GM19240 (cell line): ENCODE results near the gene GCK.

Source experiments
- DNase-seq: peaks from one replicate; pipeline ENCODE4 v3.0.0; 2011; ENCODE audit warnings: low spot score; ENCODE audit not compliant: insufficient read length

GCK gene

DNA sequence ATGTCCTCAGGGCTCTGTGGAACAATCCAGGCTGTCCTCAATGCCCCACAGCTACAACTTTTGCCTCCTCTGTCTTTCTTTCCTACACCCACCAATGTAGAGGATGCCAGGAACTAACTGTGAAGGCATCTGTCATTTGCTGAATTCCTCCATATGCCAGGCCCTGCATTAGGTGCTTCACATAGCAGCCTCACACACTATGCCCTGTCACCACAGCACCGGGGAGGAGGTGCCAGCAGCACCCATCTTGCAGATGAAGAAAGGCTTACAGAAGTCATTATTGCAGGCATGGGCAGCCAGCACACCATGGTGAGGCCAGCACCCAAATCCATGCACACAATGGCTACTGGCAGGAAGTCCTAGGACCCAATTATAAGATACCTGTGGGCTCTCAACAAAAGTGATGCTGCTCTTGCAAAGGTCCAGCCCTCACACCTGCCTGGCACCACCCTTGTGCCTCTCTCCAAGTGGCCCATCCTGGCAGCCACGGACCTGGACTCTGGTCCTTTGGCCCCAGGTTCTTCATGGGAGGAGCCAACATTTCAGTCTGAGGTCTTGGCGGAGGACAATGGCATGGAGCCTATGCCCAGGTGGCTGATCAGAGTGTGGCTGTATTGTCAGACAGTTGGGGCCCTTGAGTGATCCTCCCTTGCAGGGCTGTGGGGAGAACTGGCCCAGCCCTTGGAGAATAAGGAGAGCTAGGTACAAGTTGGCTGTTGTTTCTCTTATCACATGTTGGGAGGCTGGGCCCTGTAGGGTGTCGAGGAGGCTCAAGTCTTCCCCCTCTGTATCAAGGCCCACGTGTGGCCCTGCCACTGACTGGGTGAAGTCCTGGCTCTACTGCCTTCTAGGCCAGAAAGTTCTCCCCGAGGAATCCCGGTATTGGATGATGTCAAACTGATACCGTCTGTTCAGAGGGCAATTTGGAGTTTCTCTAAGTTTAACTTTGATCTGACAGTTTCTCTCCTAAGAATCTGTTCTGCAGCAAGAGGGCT, 33.8 kb downstream of the GCK start:
- no peak for DNase-seq

DNA sequence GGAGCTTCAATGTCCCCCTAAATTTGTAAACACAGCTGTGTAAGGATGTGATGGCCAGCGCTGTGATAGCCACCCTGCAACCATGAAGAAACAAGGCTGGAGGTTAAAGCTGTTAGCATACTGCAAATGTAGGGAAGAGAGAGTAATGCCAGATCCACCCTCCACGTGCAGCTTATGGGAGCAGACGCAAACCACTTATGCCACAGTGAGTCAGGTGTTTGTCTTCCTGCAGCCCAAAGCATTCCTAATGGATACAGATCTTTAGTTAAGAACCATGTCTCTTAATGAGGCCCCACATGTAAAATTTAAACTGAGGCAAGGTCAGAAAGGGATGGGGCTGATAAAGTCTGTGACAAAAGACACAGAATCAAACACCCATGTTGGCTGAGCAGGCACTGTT, 34.5 kb downstream of the GCK start:
- DNase-seq, result no peak

DNA sequence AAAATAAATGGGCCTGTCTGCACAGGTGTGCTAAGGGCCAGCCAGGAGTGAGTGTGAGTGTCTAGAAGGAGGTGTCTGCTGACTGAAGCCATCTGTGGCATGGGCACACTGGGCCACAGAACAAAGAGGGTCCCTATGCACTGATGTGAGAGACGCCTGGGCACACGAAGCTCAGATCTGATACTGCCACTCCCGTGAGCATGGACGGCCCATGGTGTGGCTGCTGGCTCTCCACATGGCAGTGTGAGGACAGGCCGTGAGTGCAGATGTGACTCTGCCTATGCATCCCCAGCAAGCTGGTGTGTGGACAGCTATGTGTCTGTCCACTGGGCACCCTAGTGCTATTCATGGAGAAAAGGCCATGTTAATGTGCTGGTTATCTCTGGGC, 35.3 kb downstream of the GCK start:
- no peak for DNase-seq

DNA sequence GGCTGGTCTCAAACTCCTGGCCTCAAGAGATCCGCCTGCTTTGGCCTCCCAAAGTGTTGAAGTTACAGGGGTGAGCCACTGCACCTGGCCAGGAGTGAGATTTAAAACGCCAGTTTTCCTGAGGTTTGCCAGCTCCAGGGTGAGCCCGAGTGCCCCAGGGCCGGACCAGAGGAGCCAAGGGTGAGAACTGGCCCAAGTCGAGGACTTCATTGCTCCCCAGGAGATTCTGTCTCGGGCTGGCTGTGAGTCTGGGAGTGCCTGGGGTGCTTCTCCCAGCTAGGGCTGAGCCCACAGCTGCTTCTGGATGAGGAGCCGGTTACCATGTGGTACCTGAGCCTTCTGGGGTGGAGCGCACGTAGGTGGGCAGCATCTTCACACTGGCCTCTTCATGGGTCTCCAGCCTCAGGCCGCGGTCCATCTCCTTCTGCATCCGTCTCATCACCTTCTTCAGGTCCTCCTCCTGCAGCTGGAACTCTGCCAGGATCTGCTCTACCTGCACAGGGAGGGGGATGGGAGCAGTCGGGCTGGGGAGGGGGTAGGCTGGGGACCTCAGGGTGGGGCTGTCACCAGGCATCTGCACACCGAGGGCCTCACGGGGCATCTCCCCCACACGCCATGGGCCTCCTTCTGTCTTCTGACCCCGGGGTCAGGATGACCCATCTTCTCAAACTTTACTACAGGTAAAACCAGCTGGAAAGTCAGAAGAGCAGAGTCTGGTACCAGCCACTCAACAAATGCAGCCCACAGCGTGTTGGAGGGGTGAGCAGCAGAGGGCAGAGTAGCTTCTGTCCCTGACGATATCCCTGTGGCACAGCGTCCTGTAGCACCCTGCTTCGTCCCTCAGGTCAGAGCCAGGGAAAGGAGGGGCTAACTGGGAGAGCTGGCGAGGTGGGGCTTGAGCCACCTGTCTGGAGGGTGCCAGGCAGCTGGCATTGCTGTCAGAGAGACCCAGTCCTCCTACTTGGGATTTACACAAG, 36.0 kb downstream of the GCK start:
- DNase-seq, result no peak

DNA sequence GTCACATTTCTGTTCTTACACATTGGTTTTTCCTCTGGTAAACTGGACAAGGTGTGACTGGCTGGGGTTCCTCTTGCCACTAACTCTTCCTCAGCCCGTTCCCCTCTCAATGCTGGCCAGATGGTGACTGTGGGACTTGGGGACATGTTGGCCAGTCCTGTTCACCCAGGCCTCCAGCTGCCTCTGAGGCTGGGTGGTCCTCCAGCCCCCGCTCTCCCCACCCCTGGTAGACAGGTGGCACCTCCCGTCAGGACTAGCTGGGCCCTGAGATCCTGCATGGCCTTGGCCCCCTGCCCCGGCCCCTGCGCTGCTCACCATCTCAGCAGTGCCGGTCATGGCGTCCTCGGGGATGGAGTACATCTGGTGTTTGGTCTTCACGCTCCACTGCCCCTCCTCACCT, 37.3 kb downstream of the GCK start:
- DNase-seq, result no peak

DNA sequence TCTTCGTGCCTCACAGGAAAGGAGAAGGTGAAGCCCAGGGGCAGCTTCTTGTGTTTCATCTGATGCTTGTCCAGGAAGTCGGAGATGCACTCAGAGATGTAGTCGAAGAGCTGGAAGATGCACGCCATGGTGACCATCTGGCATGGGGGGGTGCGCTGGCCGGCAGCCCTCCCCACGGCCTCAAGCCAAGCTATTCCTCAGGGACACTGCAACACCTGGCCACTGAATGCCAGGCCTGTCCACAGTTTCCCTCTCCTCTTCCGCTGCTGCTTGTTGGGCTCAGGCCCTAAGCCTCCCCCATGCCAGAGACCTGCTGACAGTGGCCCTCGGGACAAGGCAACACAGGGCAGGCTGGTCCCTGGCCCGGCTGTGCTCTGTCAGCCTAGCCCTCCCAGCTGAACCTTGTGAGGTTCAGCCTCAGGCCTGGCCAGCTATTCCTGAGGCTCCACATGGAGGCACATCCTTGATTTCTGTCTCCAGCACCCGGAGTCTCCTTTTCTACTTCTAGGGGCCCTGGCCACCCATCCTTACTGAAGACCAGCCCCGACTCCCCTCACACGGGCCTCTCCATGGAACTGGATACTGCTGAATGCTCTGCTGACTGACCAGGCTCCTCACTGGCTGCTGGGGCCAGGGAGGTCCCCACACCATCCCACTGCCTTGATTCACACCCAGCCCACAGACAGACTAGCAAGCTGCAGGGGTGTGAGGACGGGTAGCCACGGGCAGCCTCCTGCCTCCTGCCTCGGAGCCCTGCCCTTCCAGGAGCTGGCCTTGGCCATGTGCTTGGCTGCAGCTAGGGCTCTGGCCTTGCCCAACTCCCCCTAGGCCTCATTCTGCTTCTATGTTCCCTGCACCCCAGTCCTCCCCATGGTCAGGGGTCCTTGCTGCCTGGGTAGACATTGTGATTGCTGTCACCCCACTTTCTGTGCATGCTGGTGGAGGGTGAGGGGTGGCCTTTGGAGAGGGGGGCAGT, 38.0 kb downstream of the GCK start:
- DNase-seq, result no peak

DNA sequence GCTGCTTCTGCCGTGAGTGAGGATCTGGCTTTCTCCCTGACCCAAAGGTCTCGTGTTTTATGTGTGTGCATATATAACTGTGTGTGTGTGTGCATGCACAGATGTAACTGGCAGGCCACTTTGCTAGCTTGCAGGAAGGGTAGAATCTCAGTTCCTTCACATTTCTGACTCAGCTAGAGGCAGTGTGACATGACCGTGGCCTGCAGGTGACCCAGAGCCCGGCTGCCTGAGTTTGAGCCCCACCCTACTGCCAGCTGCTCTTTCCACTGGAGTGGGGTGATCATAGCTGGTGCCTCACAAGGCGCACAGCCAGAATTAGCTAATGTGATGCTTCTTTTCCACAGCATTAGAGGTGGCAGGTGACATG, 38.8 kb downstream of the GCK start:
- DNase-seq, result no peak

DNA sequence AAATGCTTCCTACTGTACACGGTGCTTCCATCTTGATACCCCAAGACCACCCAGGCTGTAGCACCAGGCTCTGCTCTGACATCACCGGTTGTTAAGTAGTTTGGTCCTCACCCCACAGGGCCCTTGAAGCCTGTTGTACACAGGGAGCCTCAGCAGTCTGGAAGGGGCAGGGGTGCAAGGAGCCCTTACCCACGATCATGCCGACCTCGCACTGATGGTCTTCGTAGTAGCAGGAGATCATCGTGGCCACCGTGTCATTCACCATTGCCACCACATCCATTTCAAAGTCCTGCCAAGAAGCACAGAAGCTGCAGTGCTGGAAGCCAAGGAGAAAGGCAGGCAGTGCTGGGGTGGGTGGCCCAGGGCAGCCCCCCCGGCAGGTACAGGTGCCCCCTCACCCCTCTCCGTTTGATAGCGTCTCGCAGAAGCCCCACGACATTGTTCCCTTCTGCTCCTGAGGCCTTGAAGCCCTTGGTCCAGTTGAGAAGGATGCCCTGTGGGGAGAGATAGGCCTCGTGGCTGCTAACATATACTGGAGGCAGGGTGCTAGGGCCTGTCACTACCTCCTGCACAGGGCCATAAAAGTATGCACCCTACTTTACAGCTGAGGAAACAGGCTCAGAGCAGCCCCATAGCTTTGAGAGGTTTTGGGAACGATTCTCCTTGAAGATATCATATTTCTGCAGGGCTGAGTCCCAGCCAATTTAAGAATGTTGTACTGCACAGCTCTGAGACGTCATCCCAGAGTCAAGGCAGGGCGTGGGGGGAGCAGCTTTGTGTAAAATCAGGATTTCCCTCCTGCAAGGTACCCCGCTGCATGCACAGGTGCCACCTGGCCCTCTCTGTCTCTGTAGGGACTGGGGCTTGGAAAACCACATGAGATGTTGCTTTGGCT, 39.4 kb downstream of the GCK start:
- DNase-seq, result no peak

DNA sequence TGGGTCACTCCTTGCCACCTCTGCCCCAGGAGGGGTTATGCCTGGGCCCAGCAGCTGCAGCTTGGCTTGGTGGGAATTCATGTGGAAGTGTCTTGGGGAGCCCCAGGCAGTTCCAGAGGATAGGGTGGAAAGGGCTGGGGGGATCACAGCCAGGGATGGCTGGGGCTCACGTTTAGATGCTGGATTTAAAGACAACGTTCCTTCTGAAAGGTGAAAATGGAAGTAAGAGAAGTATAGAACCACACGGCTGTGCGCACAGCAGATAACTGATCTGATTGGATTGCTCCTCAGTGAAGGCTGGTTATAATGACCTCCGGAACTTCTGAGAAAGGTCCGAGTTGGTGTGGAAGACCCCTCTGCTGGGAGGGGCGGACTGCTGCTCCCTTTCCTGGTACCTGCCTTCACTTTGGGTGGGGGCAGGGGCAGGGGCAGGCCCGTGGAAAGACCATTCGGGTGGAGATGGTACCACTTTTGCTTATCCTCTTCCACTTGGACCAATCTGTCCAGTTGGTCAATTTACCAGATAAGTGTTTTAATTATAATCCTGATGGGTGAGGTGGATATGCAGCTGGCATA, 40.2 kb downstream of the GCK start:
- DNase-seq, result no peak

DNA sequence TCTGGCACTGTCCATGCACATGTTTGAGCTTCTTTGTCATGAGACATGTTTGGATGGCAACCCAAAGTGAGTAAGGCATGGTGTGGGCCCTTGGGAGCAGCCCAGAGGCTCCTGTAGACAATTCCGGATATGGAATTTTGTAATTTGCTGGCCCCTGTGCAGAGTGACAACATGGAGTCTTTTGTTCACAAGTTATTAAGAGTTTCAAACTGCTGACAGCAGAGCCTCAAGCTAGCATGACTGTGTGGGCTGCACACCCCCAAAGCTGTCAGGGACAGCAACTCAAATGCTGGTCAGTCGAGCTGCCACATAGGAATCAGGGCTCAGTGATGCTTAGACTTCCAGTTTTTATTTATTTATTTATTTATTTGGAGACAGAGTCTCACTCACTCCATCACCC, 41.1 kb downstream of the GCK start:
- DNase-seq, result no peak

DNA sequence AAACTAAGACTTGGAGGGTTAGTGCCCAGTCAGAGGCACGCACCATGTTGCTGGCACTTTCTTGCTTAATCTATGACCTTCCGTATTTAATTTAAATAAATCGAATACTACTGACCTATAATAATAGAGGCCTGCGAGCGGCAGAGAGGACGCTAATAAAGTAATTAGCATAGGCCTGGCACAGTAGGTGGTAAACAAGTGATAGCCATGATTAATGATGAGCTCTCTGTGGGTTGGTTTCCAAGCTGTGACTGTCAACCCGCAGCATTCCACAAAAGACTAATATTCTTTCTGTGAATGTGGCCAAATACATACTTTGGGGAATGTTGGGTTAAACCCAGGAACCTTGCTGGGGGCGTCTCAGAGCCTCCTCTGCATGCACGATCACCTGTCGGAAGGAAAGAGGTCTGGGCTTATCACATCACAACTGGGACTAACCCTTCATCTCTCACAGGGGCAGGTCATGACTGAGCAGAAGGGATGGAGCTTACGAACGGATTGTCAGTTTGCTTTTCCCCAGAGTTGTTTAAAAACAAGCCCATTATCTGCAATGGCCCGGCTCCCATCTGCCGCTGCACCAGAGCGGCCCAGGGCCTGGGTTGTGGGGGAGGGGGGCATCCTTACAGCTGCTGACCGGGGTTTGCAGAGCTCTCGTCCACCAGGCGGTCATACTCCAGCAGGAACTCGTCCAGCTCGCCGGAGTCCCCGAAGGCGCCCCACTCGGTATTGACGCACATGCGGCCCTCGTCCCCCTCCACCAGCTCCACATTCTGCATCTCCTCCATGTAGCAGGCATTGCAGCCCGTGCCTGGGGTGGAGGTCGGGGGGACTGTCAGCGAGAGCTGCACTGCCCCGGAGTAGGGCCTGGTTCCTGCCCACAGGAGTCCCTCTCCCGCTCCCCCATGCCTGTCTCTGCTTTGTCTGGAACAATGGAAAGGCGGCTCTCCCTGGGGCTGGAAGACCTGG, 41.9 kb downstream of the GCK start:
- no peak for DNase-seq

DNA sequence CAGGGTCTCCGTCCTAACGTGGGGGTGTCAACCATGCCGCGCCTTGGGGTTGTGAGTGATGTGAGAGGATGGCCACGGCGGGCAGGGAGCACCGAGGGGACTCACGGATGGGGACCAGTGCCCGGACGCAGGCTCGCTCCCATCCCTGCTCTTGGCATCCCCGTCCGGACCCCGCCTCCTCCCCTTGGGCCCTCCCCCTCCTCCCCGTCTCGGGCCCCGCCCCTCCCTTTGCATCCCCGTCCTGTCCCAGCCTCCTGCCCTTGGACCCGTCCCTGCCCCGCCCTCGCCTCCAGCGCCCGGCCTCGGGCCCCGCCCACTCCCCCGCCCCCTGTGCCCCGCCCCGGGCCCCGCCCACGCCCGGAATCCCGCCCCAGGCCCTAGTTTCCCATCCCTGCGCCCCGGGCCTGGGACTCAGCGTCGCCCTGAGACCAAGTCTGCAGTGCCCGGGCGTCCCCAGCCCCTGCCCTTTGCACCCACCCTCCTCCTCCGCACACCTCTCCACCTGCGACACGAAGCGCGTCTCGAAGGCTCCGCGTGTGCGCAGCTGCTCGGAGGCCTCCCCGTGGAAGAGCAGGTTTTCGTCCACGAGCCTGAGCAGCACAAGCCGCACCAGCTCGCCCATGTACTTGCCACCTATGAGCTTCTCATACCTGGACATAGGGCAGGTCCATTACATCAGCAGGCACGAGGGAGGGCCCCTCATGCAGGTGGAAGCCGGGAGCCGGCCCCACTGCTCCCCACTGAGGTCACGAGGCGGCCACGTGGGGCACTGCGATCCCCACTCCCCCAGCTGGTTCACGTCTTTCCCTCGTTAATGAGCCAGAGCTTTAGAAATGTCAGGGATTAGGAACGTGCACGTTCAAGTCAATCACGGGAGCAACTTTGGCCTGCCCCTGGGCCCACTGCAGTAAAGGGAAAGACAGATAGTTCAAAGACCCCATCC, 43.0 kb downstream of the GCK start:
- DNase-seq, result no peak

DNA sequence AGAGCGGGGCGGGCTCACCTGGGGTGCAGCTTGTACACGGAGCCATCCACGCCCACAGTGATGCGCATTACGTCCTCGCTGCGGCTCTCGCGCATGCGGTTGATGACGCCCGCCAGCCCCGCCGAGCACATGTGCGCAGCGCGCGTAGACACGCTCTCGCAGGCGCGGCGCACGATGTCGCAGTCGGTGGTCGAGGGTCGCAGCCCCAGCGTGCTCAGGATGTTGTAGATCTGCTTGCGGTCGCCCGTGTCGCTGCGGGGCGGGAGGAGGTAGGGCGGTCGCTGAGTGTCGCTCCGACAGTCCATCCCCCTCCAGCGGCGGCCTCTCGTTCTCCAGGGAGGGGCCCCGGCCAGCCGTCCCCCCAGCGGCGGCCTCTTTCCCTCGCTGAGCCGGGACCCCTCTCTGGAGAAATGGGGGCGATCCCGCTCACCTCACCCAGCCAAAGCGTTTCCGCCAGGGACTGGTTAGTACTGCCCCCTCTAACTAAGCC, 43.7 kb downstream of the GCK start:
- DNase-seq, result no peak

DNA sequence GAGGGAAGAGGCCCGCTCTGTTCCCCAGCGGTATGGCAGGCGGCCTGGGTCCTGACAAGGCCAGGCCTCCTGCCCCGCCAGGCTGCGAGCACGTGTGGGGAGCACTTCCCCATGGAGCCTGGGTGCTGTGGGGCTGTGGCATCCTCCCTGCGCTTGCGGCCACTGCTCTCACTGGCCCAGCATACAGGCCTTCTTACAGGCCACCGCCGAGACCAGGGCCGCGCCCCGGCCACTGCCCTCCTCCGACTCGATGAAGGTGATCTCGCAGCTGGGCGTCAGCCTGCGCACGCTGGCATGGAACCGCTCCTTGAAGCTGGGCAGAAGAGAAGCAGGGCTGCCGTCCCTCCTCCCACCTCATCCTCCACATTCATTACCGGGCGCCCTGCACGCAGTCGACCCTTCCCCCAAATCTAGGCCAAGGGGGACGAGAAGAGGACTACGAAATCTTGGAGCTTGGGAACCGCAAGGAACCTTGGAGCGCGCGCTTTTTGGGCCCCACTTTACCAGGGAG, 44.2 kb downstream of the GCK start:
- DNase-seq, result no peak

DNA sequence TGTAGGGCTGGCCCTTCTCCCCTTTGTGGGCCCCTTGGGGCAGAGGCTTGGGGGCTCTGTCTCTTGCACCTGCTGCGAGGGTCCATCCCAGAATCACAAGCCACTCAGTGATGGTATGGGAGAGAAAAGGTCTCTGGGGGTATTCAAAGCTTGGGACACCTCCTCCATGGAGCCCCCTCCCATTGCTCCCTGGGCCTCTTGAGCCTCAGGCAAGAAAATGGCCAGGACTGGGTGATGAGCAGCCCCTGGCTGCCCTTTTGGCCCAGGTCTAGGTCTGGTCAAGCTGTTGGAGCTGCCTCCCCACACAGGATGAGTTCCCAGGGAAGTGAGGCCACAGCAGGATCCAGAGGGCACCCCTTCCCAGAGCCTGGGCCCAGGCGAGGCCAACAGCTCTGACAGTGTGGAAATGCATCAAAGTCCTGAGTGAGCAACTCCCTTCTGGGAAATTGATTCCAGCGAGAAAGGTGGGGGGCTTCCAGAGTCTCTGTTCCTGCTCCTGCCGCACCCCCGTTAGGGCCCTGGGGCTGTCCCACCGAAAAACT, 44.7 kb downstream of the GCK start:
- no peak for DNase-seq

DNA sequence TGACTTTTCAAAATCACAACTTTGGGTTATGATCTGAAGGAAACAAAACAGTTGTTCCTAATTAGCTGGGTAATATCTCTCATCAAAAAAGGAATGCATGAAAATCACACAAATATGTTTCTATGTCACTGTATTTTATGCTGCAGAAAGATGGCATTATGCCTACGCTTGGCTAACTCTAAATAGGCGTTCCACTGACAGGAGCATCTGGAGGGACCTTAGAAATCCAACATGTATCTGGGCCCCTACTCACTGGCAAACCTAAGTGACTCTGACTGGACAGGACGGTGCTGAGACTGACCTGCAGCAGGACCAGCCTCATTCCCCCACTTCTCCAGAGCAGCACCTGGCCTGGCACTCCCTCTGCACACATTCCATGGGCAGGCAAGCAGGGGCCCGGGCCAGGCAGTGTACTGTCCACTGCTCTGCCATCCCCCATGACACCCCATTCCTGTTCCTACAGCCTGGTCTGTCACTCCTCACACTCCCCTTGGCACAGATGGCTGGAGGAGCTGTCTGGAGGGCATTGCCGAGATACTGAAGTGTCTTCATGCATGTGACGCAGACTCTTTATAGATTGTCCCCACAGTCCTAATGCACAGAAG, 45.5 kb downstream of the GCK start:
- no peak for DNase-seq
